Measurements from ENCODE around the gene PCAT6. TPM values are rescaled to one million over a fixed set of nuclear protein-coding genes. Genes with fewer than 3 reads are reported as not detected.

PCAT6 gene
- total RNA-seq, 1 donor from 2014 or later: 5.7 TPM

DNA sequence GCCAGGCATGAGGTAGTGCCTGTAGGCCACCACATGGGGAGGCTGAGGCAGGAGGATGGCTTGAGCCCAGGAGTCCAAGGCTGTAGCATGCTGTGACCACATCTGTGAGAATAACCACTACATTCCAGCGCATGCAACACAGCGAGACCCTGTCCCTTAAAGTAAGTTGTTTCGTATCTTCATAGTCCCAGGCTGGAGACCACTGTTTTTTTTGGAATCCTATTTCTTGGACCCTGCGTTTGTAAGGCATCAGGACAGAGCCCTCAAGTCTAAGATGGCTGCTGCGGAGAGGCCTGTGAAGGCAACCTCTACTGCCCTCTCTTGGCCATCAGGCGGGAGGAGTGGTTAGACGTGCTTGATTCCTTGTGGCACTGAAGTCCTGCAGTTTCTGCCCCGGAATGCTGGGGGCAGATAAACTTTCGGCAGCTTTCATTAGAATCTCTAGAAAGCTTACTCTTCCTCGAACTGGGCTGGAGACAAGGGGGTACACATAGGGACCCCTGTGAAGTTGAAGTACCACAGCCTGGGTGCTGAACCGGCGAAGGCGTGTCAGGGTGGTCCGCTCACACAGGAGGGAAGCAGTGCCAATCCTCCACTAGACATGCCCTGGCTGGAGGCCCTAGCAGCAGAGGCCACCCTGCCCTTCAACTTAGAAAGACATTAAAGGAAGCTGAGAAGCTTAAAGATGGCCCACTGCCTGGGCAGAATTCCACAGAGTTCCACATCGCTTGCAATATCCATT lies 41.6 kb downstream of the PCAT6 start:
- Mint-ChIP-seq H3K4me3 (peak overlapping the region; percentile 17), H3K27me3 (ENCODE audit: low read depth) (no peaks in the 10 kb centered on the region), H3K27ac (ENCODE audit: unreplicated experiment) (no peak overlapping the region), H3K36me3 (ENCODE audit: low read depth) (peaks cover 17% of the 10 kb centered on the region), H3K4me1 (peaks cover 12% of the 10 kb centered on the region), H3K9me3 (no peaks in the 10 kb centered on the region)
- DNase-seq (ENCODE audit: low read depth, low spot score): peak; percentile 47
- peak; percentile 69 for TF ChIP-seq CTCF (conservative IDR thresholded peaks at IDR 0.05)

DNA sequence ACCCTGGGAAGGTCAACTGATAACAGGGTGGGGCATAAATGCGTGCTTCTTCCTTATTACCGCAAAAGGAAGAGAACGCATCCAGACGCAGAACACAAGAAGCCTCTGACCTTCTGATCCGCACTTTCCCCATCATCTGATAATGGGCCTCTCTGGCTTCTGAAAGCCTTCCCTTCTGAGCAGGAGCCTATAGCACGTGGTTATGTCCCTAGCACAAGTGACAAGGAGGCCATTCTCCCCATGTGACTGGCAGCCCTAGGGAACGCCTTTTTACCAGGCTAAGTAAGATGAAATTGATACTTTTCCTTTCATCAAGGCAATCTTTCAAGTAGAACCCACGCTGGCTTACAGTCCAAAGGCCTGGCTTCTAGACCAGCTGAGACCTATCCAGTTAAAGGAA lies 44.0 kb downstream of the PCAT6 start:
- H3K9me3 Mint-ChIP-seq: no peaks in the 10 kb centered on the region
- no peak for TF ChIP-seq CTCF (conservative IDR thresholded peaks at IDR 0.05)
- no peaks in the 10 kb centered on the region for H3K27me3 Mint-ChIP-seq (ENCODE audit: low read depth)
- DNase-seq (ENCODE audit: low read depth, low spot score): no peak
- no peak overlapping the region for H3K27ac Mint-ChIP-seq (ENCODE audit: unreplicated experiment)
- no peak overlapping the region for H3K4me3 Mint-ChIP-seq
- H3K36me3 Mint-ChIP-seq (ENCODE audit: low read depth): peaks cover 21% of the 10 kb centered on the region
- H3K4me1 Mint-ChIP-seq: peaks cover 8% of the 10 kb centered on the region

DNA sequence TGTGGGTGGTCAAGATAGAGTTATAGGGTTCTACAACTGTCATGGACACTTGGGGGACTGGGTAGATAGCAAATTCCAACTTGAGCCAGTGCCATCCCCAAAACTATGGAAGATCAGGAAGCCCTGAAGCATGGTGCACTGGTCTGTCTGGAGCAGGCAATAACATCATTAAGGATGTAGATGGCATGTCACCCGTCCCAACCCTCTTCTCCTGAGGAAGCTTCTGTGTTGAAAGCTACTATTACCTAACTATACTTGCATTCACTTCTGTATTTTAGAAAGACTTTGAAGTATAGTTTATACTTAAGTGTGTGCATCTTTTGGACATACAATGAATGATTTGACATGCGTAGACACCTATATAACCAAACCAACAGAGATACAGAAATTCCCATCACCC lies 45.3 kb downstream of the PCAT6 start:
- Mint-ChIP-seq H3K27ac (ENCODE audit: unreplicated experiment) (no peak overlapping the region), H3K9me3 (no peaks in the 10 kb centered on the region), H3K27me3 (ENCODE audit: low read depth) (no peaks in the 10 kb centered on the region), H3K4me1 (peaks cover 12% of the 10 kb centered on the region), H3K36me3 (ENCODE audit: low read depth) (peaks cover 19% of the 10 kb centered on the region), H3K4me3 (peak overlapping the region; percentile 6)
- no peak for TF ChIP-seq CTCF (conservative IDR thresholded peaks at IDR 0.05)
- no peak for DNase-seq (ENCODE audit: low read depth, low spot score)

- TF ChIP-seq CTCF (conservative IDR thresholded peaks at IDR 0.05): no peak
- H3K4me3 Mint-ChIP-seq: peak overlapping the region; percentile 56
Measured at GRCh38 chr1:202857136-202857610, 46.4 kb downstream of the PCAT6 start.

DNA sequence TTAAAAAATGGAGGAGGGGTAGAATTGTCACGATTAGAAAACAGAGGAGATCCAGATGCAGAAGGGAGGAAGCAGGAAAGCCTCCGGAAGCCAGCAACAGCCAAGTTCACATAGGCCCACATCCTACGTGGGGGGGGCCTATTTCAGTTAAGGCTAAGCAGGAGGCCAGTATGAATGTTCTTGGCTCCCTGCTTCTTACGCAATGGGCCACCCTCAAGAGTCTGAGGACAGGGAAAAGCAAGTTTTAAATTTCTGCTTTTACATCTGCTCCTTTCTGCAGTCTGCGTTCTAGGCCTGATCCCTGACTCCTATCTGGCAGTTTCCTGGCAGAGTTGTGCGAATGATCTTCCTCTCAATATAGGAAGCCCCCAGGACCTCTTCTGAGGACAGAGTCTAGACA lies 47.6 kb downstream of the PCAT6 start:
- Mint-ChIP-seq H3K9me3 (no peaks in the 10 kb centered on the region), H3K36me3 (ENCODE audit: low read depth) (peaks cover 19% of the 10 kb centered on the region), H3K4me3 (peak overlapping the region; percentile 74), H3K27me3 (ENCODE audit: low read depth) (no peaks in the 10 kb centered on the region), H3K27ac (ENCODE audit: unreplicated experiment) (no peak overlapping the region), H3K4me1 (peaks cover 18% of the 10 kb centered on the region)
- TF ChIP-seq CTCF (conservative IDR thresholded peaks at IDR 0.05): no peak
- no peak for DNase-seq (ENCODE audit: low read depth, low spot score)

More at GRCh38 chr1:202857136-202857610, 46.4 kb downstream of the PCAT6 start:
- Mint-ChIP-seq H3K4me1 (peaks cover 17% of the 10 kb centered on the region), H3K27ac (ENCODE audit: unreplicated experiment) (no peak overlapping the region), H3K36me3 (ENCODE audit: low read depth) (peaks cover 19% of the 10 kb centered on the region), H3K9me3 (no peaks in the 10 kb centered on the region), H3K27me3 (ENCODE audit: low read depth) (no peaks in the 10 kb centered on the region)
- DNase-seq (ENCODE audit: low read depth, low spot score): no peak
